Colonic mucosa (tissue), 4 donors: Measurements from ENCODE around the gene CFAP97D2. TPM values are rescaled to one million over a fixed set of nuclear protein-coding genes. Genes with fewer than 3 reads are reported as not detected.

Experiments used
- DNase-seq: peaks from one replicate; pipeline ENCODE4 v3.0.0-alpha.2; 2020
- H3K27ac ChIP-seq: fragments of 200-600 bp; one replicate; pipeline ENCODE4 v1.8.0; 2021
- H3K27me3 ChIP-seq: fragments of 200-600 bp; one replicate; pipeline ENCODE4 v1.8.0; 2021
- H3K36me3 ChIP-seq: fragments of 200-600 bp; one replicate; pipeline ENCODE4 v1.8.0; 2021
- H3K4me1 ChIP-seq: fragments of 200-600 bp; one replicate; pipeline ENCODE4 v1.8.0; 2021; ENCODE audit warnings: mild to moderate bottlenecking
- H3K4me3 ChIP-seq: fragments of 200-600 bp; one replicate; pipeline ENCODE4 v1.8.0; 2021
- H3K9ac ChIP-seq, 2 donors: one replicate each; pipeline ENCODE4 v1.7.0; 2013; ENCODE audit warnings: control low read depth in 2 of 2, low read depth in 2 of 2, low read length in 2 of 2
- H3K9me3 ChIP-seq: fragments of 200-600 bp; one replicate; pipeline ENCODE4 v1.8.0; 2021
- intact Hi-C: fragments of 100-400 bp; cut with DNase I; formaldehyde crosslinking; loops from one replicate; pipeline ENCODE4 v1.14.1; 2022
- total RNA-seq, 2 donors: library from RNA; stranded (reverse); fragmentation: NEBNext Ultra II Directional in 1 of 2; extraction: Animal tissue kit (Norgen Biotek cat#: 25700) in 1 of 2; gene quantifications; one replicate each; pipeline ENCODE4 v1.2.1, GENCODE V29; 2021
- TF ChIP-seq, protein P1 (sequence below): fragments of 200-600 bp; IDR thresholded peaks from one replicate; pipeline ENCODE4 v1.8.0; 2022; ENCODE audit warnings: antibody characterized with exemption, mild to moderate bottlenecking
- donor health status: healthy.
- donor health status: DM: no; HTN: no; CAD: no.
- donor health status: DM: no; HTN: no; CAD: no.

CFAP97D2 gene
- total RNA-seq, 2 donors from 2014 or later = not detected

DNA sequence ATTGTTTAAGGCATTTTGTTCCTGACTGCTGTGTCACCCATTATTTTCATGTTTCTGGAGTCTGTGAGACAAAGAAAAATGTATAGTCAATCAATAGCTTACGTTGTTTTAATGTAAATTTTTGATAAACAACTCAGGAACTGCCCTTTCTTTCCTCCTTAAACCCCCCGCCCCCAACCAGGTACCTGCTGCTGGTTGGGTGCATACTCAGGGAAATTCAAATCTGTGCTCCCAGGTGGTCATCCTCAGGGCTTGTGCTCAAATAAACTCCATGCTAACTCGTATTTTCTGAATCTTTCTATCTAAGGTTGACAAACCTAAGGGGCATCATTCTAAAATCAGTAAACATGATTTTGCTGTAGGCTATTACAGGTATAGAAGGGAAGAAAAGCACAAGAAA, 51.5 kb downstream of the CFAP97D2 start:
- intact Hi-C loops = loop anchor here (5.0 kb wide), 1 partner anchor 413 kb away; no protein-coding TSS in a partner anchor
- Histone ChIP-seq H3K9me3 (no peaks in the 10 kb centered on the region), H3K36me3 (no peaks in the 10 kb centered on the region), H3K9ac (no peak overlapping the region), H3K27ac (no peak overlapping the region), H3K4me1 (no peaks in the 10 kb centered on the region), H3K4me3 (no peak overlapping the region), H3K27me3 (no peaks in the 10 kb centered on the region)
- TF ChIP-seq, protein P1, sequence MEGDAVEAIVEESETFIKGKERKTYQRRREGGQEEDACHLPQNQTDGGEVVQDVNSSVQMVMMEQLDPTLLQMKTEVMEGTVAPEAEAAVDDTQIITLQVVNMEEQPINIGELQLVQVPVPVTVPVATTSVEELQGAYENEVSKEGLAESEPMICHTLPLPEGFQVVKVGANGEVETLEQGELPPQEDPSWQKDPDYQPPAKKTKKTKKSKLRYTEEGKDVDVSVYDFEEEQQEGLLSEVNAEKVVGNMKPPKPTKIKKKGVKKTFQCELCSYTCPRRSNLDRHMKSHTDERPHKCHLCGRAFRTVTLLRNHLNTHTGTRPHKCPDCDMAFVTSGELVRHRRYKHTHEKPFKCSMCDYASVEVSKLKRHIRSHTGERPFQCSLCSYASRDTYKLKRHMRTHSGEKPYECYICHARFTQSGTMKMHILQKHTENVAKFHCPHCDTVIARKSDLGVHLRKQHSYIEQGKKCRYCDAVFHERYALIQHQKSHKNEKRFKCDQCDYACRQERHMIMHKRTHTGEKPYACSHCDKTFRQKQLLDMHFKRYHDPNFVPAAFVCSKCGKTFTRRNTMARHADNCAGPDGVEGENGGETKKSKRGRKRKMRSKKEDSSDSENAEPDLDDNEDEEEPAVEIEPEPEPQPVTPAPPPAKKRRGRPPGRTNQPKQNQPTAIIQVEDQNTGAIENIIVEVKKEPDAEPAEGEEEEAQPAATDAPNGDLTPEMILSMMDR = no peak
- DNase-seq = no peak

DNA sequence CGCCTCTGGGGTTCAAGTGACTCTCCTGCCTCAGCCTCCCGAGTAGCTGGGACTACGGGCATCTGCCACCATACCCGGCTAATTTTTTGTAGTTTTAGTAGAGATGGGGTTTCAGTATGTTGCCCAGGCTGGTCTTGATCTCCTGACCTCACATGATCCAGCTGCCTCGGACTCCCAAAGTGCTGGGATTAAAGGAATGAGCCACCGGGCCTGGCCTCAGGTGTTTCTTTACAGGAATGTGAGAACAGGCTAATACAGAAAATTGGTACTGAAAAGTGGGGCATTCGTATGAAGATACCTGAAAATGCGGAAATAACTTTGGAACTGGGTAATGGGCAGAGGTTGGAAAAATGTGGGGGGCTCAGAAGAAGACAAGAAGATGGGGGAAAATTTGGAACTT, 52.8 kb downstream of the CFAP97D2 start:
- intact Hi-C loops = loop anchor here (5.0 kb wide), 1 partner anchor 415 kb away; no protein-coding TSS in a partner anchor
- no peaks in the 10 kb centered on the region for H3K9me3 ChIP-seq
- TF ChIP-seq, protein P1 = no peak
- H3K27ac ChIP-seq = no peak overlapping the region
- H3K4me3 ChIP-seq = no peak overlapping the region
- no peak overlapping the region for H3K9ac ChIP-seq
- no peak for DNase-seq
- H3K4me1 ChIP-seq = no peaks in the 10 kb centered on the region
- H3K27me3 ChIP-seq = no peaks in the 10 kb centered on the region
- peaks cover 2% of the 10 kb centered on the region for H3K36me3 ChIP-seq

DNA sequence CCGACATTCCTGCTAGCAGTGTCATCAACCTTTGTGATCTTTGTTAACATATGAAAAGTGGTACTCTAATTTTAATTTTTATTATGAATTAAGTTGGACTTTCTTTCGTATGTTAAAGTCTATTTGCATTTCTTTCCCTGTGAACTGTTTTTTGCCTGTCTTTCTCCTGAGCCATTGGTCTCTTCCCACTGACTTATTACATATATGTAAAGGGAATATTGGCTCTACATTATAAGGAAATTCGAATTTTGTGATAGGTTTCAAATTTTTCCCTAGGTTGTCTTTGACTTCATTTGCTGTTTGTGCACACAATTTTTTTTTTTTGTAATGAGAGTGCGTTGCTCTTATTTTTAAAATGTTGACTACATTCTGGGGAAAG, 55.2 kb downstream of the CFAP97D2 start:
- TF ChIP-seq, protein P1 = no peak
- intact Hi-C loops = loop anchor here (5.0 kb wide), 1 partner anchor 417 kb away; no protein-coding TSS in a partner anchor
- H3K4me3 ChIP-seq = peak overlapping the region; percentile 92
- DNase-seq = no peak
- H3K9ac ChIP-seq = peak overlapping the region; percentile 4 to 19
- no peaks in the 10 kb centered on the region for H3K9me3 ChIP-seq
- no peaks in the 10 kb centered on the region for H3K27me3 ChIP-seq
- peak overlapping the region; percentile 93 for H3K27ac ChIP-seq
- no peaks in the 10 kb centered on the region for H3K4me1 ChIP-seq
- H3K36me3 ChIP-seq = peaks cover 3% of the 10 kb centered on the region

DNA sequence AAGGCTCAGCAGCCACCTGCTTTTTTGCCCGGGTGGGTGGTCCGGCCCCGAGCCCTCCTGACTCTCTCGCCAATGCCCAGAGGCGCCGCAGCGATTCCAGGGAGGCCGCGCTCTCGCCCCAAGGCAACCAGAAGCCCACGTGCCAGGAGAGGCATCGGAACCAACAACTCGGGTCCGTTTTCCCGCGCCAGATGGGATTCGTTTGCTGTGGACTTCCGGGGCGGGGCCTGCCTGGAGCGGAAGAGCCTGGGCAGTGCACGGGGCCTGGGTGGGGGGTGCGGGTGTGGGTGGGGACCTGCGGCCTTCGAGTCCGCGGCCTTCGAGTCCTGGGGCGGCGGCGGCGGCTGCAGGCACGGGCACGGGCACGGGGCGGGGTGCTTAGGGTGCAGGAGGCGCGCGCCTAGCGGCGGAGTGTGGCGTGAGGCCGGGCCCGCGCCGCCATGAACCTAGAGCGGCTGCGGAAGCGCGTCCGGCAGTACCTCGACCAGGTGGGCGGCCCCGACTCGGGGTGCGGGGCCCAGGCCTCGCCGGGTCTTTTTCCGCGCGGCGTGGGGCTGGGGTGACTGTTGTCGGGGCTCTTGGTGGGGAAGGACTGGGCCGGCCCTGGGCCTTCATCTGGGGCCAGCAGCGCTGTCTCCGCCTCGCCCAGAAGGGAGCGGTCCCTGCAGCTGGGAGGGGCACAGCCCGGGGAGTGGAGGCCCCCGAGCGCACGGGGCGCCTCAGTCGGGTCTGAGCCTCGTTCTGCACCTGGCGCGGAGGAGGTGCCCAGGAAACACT, 55.8 kb downstream of the CFAP97D2 start, which contains the start of gene CDC16:
CDC16 (plus strand) TSS at position 253 of the 777 bp plus-strand sequence; CDS start at position 441, 188 bp downstream.
- intact Hi-C loops = loop anchor here (5.0 kb wide), 1 partner anchor 418 kb away; no protein-coding TSS in a partner anchor
- no peaks in the 10 kb centered on the region for H3K27me3 ChIP-seq
- TF ChIP-seq, protein P1 = peak; percentile 26
- DNase-seq = peak; percentile 96
- H3K9me3 ChIP-seq = no peaks in the 10 kb centered on the region
- peak within 1 kb of the TSS; percentile 93 for H3K27ac ChIP-seq
- H3K36me3 ChIP-seq = peaks cover 3% of the 10 kb centered on the region
- H3K9ac ChIP-seq = peak within 1 kb of the TSS; percentile 36 to 81
- peak within 1 kb of the TSS; percentile 92 for H3K4me3 ChIP-seq
- no peaks in the 10 kb centered on the region for H3K4me1 ChIP-seq

DNA sequence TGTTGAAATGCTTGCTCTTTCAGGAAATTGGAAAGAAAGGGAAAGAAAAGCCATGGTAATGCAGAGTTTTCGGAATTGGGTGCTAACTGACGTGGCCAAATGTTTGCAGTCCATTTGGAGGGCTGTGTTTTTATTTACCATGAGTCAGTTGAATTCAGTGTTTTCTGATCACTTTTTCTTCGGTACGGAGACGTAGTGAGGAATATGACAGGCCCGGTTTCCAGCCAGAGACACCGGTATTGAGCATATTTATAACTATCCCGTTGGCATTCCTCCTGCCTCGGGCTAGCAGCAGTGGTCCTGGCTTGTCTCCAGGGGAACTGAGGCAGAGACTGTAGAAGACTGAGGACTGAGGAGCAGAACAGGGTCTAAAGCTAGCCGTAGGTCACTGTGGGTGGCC, 56.6 kb downstream of the CFAP97D2 start:
- Histone ChIP-seq H3K36me3 (peaks cover 3% of the 10 kb centered on the region), H3K27me3 (no peaks in the 10 kb centered on the region), H3K9me3 (no peaks in the 10 kb centered on the region), H3K4me3 (peak overlapping the region; percentile 92), H3K27ac (no peak overlapping the region), H3K9ac (peak overlapping the region; percentile 36 to 60), H3K4me1 (no peaks in the 10 kb centered on the region)
- TF ChIP-seq, protein P1 = no peak
- no peak for DNase-seq
- intact Hi-C loops = no loop called here
